PC-3 (cell line): ENCODE measurements around the gene FOXB2.

Source experiments
- CTCF ChIP-seq: fragments of 300-600 bp; sonication (generic); conservative IDR thresholded peaks from 2 replicates; pipeline ENCODE4 v1.5.1; 2017; ENCODE audit warnings: antibody characterized with exemption, low read depth, mild to moderate bottlenecking, low read length
- EZH2 ChIP-seq: fragments of 300-600 bp; sonication (generic); IDR thresholded peaks from one replicate; pipeline ENCODE4 v1.6.1; 2017; ENCODE audit warnings: antibody characterized with exemption, mild to moderate bottlenecking, low read length; ENCODE audit not compliant: unreplicated experiment
- EZH2phosphoT487 ChIP-seq: fragments of 300-600 bp; sonication (generic); IDR thresholded peaks from 2 replicates; pipeline ENCODE4 v1.6.1; 2018; ENCODE audit warnings: mild to moderate bottlenecking, antibody characterized with exemption, low read length, borderline replicate concordance

- TF ChIP-seq CTCF (no peak), EZH2phosphoT487 (no peak), EZH2 (no peak)
These were observed 19.0 kb downstream of the FOXB2 start for GRCh38 chr9:77038281-77039036.
